Measurements from ENCODE around the gene SLC39A11. TPM values are rescaled to one million over a fixed set of nuclear protein-coding genes. Genes with fewer than 3 reads are reported as not detected.
A peak's percentile ranks its signal among the peaks of the same experiment; 100 is the strongest.

Gene SLC39A11
- total and polyA plus RNA-seq, 2 of the 13 experiments (the other 11 are each of a cell fraction or from before 2014, with no cell fraction given), result 17.2 to 31.5 TPM

DNA sequence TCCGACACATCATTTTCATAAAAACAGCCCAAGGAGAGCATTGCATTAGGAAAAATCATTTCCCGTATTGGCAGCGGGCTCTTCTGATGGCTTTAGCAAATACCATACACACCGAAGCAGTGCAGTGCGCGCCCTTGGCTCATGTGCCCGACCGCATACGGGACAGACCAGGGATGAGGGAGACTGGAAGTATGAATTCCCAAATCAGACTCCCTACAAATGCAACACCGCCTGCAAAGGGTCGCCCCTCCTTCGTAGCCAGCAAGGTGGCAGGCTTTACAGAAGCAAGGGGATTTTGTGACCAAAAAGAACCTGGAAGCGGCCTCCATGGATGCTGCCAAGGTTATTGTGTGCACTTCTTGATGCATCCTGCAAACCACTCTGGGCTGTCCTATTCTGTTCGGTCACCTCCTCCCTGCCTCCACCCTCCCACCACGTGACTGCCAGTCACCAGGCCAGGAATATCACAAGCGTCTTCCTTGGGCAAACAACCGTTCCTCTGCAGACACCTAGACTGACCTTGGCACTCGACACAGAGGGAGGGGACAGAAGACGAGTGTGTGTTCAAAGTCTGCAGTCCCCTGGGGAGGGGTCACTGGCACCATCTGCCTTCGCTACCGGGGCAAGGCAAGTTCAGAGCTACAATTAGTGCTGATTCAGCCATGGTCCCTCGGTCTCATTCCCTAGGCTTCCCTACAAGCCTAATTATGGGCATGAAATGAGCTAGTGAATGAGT, 460.4 kb downstream of the SLC39A11 start (continued):
- TF ChIP-seq ZNF318 (CRISPR knock-in tag; IDR thresholded peaks at IDR 0.05) (peak; percentile 81), ZNF703 (CRISPR knock-in tag; IDR thresholded peaks at IDR 0.05; ENCODE audit: borderline replicate concordance) (no peak), HNF4G (IDR thresholded peaks at IDR 0.05; ENCODE audit: borderline replicate concordance, low read depth, low read length) (peak; percentile 98), HNF4G (CRISPR knock-in tag; IDR thresholded peaks at IDR 0.05; ENCODE audit: borderline replicate concordance, low read depth) (peak; percentile 97; the same call in 1 of the 2 replicates), ZMAT3 (CRISPR knock-in tag; conservative IDR thresholded peaks at IDR 0.05) (0 out of 2 replicates have a peak, but pooled peaks have one; percentile 49), MYPOP (CRISPR knock-in tag; IDR thresholded peaks at IDR 0.05) (peak; percentile 87), ZBTB33 (CRISPR knock-in tag; IDR thresholded peaks at IDR 0.05) (peak; percentile 87), ZNF709 (CRISPR knock-in tag; IDR thresholded peaks at IDR 0.05) (no peak), ZNF605 (CRISPR knock-in tag; IDR thresholded peaks at IDR 0.05) (peak; percentile 79; the same call in 1 of the 2 replicates), IRF2 (CRISPR knock-in tag; IDR thresholded peaks at IDR 0.05) (peak; percentile 98), SRSF9 (IDR thresholded peaks at IDR 0.05; ENCODE audit: borderline replicate concordance, insufficient read depth, low read depth, low read length, poor library complexity, severe bottlenecking) (no peak), THAP11 (CRISPR knock-in tag; IDR thresholded peaks at IDR 0.05) (peak; percentile 88), KDM5A (IDR thresholded peaks at IDR 0.05; ENCODE audit: borderline replicate concordance, low read length) (no peak), LBX2 (CRISPR knock-in tag; IDR thresholded peaks at IDR 0.05; ENCODE audit: borderline replicate concordance) (no peak)
- TF ChIP-seq, protein P1, sequence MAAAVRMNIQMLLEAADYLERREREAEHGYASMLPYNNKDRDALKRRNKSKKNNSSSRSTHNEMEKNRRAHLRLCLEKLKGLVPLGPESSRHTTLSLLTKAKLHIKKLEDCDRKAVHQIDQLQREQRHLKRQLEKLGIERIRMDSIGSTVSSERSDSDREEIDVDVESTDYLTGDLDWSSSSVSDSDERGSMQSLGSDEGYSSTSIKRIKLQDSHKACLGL (CRISPR knock-in tag; IDR thresholded peaks at IDR 0.05), result peak; percentile 74; the same call in 1 of the 2 replicates

Measured in HepG2 (cell line).